Measurements from ENCODE around the gene NBEAL1. TPM values are rescaled to one million over a fixed set of nuclear protein-coding genes. Genes with fewer than 3 reads are reported as not detected.
"Not testable (repeated sequence)": the region's sequence is repeated elsewhere in the genome, so short reads cannot be mapped to it uniquely, and the experiment has no call there.

NBEAL1 gene
- total RNA-seq, 6 experiments from 2014 or later, result 17.7 to 29.2 (median 23.8) TPM

- Mint-ChIP-seq H3K9me3 (no peaks in the 10 kb centered on the region), H3K36me3 (ENCODE audit: low read depth) (peaks cover 27% of the 10 kb centered on the region)
Measured at GRCh38 chr2:203246646-203247045, 232.0 kb downstream of the NBEAL1 start.

GRCh38 chr2:203252818-203253217 lies 238.1 kb downstream of the NBEAL1 start:
- Mint-ChIP-seq H3K4me1 (ENCODE audit: low read depth) (no peaks in the 10 kb centered on the region), H3K27me3 (ENCODE audit: insufficient read depth) (no peaks in the 10 kb centered on the region), H3K27ac (no peak overlapping the region), H3K4me3 (no peak overlapping the region), H3K9me3 (no peaks in the 10 kb centered on the region), H3K36me3 (ENCODE audit: low read depth) (peaks cover 27% of the 10 kb centered on the region)
- no peak for DNase-seq
- TF ChIP-seq CTCF (IDR thresholded peaks at IDR 0.05), result no peak

More at GRCh38 chr2:203246646-203247045, 232.0 kb downstream of the NBEAL1 start:
- DNase-seq, result no peak
- TF ChIP-seq CTCF (IDR thresholded peaks at IDR 0.05), result no peak
- Mint-ChIP-seq H3K4me1 (ENCODE audit: low read depth) (no peaks in the 10 kb centered on the region), H3K27ac (no peak overlapping the region), H3K27me3 (ENCODE audit: insufficient read depth) (no peaks in the 10 kb centered on the region; the same call in 1 of the 2 replicates), H3K4me3 (no peak overlapping the region)

DNA sequence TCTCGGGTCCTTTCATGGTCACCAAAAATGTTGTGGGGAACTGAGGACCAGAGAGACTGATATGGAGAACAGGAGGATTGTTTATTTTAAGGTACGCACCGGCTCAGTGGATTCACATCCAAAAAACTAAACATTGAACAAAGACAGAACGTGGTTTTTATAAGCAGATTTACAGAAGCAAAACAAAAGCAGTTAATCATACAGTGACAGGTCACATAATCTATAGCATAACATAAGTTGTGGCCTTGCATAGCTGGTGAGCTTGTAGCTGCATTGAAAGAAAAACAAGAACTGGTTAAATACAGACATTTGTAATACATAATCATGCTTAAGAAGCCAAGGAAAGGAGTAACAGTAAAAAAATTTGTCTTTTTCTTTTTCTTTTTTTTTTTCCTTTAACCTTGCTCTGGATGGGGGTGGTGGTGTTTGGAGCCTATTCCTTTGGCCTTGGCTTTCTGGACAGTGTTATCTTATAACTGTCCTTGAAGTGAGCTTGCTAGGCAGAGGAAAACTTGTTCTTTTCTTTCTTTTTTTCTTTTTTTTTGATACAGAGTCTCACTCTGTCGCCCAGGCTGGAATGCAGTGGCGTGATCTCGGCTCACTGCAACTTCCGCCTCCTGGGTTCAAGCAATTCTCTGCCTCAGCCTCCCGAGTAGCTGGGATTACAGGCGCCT lies 238.9 kb downstream of the NBEAL1 start:
- H3K9me3 Mint-ChIP-seq; H3K27ac Mint-ChIP-seq; H3K4me1 Mint-ChIP-seq (ENCODE audit: low read depth); H3K4me3 Mint-ChIP-seq; DNase-seq; H3K27me3 Mint-ChIP-seq (ENCODE audit: insufficient read depth): not testable (repeated sequence)
- H3K36me3 Mint-ChIP-seq (ENCODE audit: low read depth), result peaks cover 27% of the 10 kb centered on the region

GRCh38 chr2:203261326-203262159 lies 246.9 kb downstream of the NBEAL1 start:
- Mint-ChIP-seq H3K4me1 (ENCODE audit: low read depth) (no peaks in the 10 kb centered on the region), H3K27me3 (ENCODE audit: insufficient read depth) (no peaks in the 10 kb centered on the region), H3K36me3 (ENCODE audit: low read depth) (peaks cover 9% of the 10 kb centered on the region; the same call in 1 of the 2 replicates), H3K9me3 (no peaks in the 10 kb centered on the region), H3K4me3 (no peak overlapping the region), H3K27ac (no peak overlapping the region)
- no peak for DNase-seq
- TF ChIP-seq CTCF (IDR thresholded peaks at IDR 0.05), result no peak

Other genes with a start within 250 kb of the NBEAL1 start
- gene ICA1L, start 143.1 kb upstream of the NBEAL1 start, total RNA-seq (2021; fragmentation: NEBNext Ultra II Directional; extraction: Animal tissue kit (Norgen Biotek cat#: 25700)), result 1 to 10 TPM; 2.6 to 4.5 (median 3.2) TPM
- 10 to 100 TPM; 48.4 to 77.0 (median 56.1) TPM for gene WDR12, start 103.2 kb upstream of the NBEAL1 start, total RNA-seq (2021; fragmentation: NEBNext Ultra II Directional; extraction: Animal tissue kit (Norgen Biotek cat#: 25700))
- 1 to 10 TPM; 2.2 to 5.7 (median 4.2) TPM for gene CARF, start 102.6 kb upstream of the NBEAL1 start, total RNA-seq (2021; fragmentation: NEBNext Ultra II Directional; extraction: Animal tissue kit (Norgen Biotek cat#: 25700))
- gene CYP20A1, start 224.1 kb downstream of the NBEAL1 start, total RNA-seq (2021; fragmentation: NEBNext Ultra II Directional; extraction: Animal tissue kit (Norgen Biotek cat#: 25700)), result 10 to 100 TPM; 18.0 to 20.3 (median 18.4) TPM